Measurements from ENCODE around the gene ITPK1. TPM values are rescaled to one million over a fixed set of nuclear protein-coding genes. Genes with fewer than 3 reads are reported as not detected.

Gene ITPK1
- total RNA-seq, 1 donor from 2014 or later = 30.5 TPM

DNA sequence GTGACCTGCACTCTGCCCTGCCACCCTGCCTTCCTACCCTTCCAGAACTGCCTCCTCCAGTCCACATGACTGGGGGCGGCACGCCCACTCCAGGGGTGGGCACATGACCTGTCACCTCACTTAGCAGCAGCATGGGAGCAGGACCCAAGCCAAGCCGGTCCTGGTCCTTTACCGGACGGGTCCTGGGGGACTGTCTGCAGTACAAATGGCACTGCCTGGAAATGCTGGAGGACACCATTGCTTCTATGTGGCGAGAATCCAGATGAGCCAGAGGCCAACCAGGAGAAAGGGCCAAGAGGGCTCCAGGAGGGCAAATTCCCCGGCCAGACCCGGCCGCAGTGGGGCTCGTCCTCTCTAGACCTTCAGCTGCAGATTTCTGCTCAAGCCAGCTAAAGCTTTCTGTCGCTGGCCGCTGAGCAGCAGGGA, 33.1 kb downstream of the ITPK1 start:
- no peak overlapping the region for H3K4me3 Mint-ChIP-seq
- H3K4me1 Mint-ChIP-seq = peaks cover 25% of the 10 kb centered on the region
- H3K9me3 Mint-ChIP-seq = no peaks in the 10 kb centered on the region
- H3K27ac Mint-ChIP-seq = no peak overlapping the region
- TF ChIP-seq, protein P1, sequence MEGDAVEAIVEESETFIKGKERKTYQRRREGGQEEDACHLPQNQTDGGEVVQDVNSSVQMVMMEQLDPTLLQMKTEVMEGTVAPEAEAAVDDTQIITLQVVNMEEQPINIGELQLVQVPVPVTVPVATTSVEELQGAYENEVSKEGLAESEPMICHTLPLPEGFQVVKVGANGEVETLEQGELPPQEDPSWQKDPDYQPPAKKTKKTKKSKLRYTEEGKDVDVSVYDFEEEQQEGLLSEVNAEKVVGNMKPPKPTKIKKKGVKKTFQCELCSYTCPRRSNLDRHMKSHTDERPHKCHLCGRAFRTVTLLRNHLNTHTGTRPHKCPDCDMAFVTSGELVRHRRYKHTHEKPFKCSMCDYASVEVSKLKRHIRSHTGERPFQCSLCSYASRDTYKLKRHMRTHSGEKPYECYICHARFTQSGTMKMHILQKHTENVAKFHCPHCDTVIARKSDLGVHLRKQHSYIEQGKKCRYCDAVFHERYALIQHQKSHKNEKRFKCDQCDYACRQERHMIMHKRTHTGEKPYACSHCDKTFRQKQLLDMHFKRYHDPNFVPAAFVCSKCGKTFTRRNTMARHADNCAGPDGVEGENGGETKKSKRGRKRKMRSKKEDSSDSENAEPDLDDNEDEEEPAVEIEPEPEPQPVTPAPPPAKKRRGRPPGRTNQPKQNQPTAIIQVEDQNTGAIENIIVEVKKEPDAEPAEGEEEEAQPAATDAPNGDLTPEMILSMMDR (IDR thresholded peaks at IDR 0.05; ENCODE audit: unreplicated experiment) = no peak
- H3K36me3 Mint-ChIP-seq = no peaks in the 10 kb centered on the region
- H3K27me3 Mint-ChIP-seq (ENCODE audit: low read depth) = no peaks in the 10 kb centered on the region
- no peak for DNase-seq (ENCODE audit: low spot score in 2 of 2, unreplicated experiment in 2 of 2)

DNA sequence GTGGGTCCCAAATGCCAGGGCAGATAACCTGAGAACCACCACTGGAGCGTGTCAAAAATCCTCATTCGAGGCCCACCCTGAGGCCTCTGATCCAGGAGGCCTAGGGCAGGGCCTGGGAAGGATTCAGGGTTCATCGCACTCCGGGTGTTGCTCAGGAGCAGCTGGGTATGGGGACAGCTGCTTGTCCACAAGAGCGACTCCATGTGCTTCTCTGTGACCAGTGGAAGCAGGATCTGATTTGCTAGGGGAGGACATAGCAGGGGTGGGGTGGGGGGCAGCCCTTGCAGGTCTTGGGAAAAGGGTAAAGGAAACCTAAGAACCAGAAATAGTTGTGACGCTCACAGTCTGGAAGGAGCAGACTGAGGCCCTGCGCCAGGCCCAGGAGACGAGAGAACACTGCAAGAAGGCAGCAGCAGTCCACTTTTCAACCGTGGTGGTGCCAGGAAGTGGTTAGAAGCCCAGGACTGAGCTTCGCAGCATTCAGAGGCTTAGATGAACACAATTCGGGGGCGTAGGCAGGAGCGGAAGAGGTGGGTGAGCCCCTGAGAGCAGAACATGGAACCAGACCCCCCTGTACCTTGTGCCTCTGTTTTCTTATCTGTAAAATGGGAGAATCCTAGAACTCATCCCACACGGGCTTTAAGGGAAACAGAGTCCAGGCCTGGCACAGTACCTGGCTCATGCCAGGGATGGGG, 33.7 kb downstream of the ITPK1 start:
- H3K27me3 Mint-ChIP-seq (ENCODE audit: low read depth) = no peaks in the 10 kb centered on the region
- TF ChIP-seq, protein P1 (IDR thresholded peaks at IDR 0.05; ENCODE audit: unreplicated experiment) = no peak
- H3K27ac Mint-ChIP-seq = no peak overlapping the region

DNA sequence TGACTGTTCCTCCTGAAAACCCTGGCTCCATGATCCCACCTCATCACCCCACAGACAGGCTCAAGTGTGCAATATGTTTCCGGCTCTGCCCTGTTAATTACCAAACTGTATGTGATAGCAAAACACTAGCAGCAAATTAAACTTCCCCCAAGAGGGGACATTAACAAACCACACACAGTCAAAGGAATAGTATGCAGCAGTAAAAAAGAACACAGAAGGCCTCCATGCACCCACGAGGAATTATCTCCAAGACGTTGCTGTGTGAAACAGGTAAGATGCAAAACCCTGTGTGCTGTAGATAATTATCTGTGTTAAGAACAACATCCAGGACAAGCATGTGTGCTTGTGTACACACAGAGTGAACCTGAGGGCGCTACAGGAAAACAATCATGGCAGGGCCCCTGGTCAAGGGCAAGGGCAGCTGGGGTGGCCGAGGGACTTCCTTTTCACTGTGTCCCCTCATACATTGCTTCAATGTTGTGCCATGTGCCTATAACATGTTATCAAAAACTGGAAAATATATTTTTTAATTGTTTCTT, 35.8 kb downstream of the ITPK1 start:
- Mint-ChIP-seq H3K9me3 (no peaks in the 10 kb centered on the region), H3K36me3 (no peaks in the 10 kb centered on the region), H3K4me1 (peaks cover 8% of the 10 kb centered on the region), H3K4me3 (no peak overlapping the region), H3K27me3 (ENCODE audit: low read depth) (no peaks in the 10 kb centered on the region), H3K27ac (no peak overlapping the region)
- TF ChIP-seq, protein P1 (IDR thresholded peaks at IDR 0.05; ENCODE audit: unreplicated experiment) = no peak
- no peak for DNase-seq (ENCODE audit: low spot score in 2 of 2, unreplicated experiment in 2 of 2)

More for the DNA sequence above, 33.7 kb downstream of the ITPK1 start:
- H3K36me3 Mint-ChIP-seq = no peaks in the 10 kb centered on the region
- no peak overlapping the region for H3K4me3 Mint-ChIP-seq
- H3K4me1 Mint-ChIP-seq = peaks cover 24% of the 10 kb centered on the region
- no peaks in the 10 kb centered on the region for H3K9me3 Mint-ChIP-seq
- DNase-seq (ENCODE audit: low spot score in 2 of 2, unreplicated experiment in 2 of 2) = no peak

DNA sequence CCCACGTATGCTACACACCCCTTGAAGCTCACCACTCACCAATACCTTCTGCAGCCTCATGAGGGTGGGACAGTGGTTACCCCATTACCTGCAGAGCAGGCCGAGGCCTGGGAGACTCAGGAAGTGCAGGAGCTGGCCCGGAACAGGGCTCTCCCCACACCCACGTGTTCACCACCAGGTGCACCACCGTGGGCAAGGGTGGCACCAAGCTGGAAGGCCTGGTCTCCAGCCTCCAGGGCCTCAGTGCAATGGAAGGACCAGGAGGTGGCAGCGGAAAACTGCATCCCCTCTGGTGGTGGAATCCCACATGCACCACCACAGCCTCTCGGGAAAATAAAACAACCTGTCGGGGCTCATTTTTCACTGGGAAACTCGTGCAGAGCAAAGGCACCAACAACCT, 36.4 kb downstream of the ITPK1 start:
- no peaks in the 10 kb centered on the region for H3K27me3 Mint-ChIP-seq (ENCODE audit: low read depth)
- peaks cover 8% of the 10 kb centered on the region for H3K4me1 Mint-ChIP-seq
- DNase-seq (ENCODE audit: low spot score in 2 of 2, unreplicated experiment in 2 of 2) = no peak
- H3K9me3 Mint-ChIP-seq = no peaks in the 10 kb centered on the region
- TF ChIP-seq, protein P1 (IDR thresholded peaks at IDR 0.05; ENCODE audit: unreplicated experiment) = no peak
- peak overlapping the region; percentile 10 for H3K27ac Mint-ChIP-seq
- H3K36me3 Mint-ChIP-seq = no peaks in the 10 kb centered on the region
- H3K4me3 Mint-ChIP-seq = no peak overlapping the region

DNA sequence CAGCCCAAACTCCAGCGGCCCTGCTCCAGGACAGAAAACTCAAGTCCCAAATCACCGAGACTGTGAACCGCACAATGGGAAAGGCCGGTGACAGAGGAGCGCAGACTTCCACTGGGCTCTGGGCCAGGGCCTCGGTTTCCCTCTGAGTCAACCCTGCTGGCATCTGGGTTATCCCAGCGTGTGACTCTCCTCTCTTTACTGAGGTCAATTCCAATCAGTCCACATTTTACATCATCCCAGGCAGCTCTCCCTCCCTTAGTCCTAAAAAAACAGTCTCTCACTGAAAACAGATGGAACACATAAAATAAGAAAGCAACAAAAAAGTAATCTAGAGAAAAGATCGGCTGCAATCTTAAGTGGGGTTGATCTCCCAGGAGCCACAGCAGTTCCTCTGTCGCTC, 36.9 kb downstream of the ITPK1 start:
- no peak for DNase-seq (ENCODE audit: low spot score in 2 of 2, unreplicated experiment in 2 of 2)
- Mint-ChIP-seq H3K27me3 (ENCODE audit: low read depth) (no peaks in the 10 kb centered on the region), H3K36me3 (no peaks in the 10 kb centered on the region), H3K9me3 (no peaks in the 10 kb centered on the region), H3K4me3 (no peak overlapping the region), H3K4me1 (peaks cover 13% of the 10 kb centered on the region), H3K27ac (peak overlapping the region; percentile 10)
- TF ChIP-seq, protein P1 (IDR thresholded peaks at IDR 0.05; ENCODE audit: unreplicated experiment) = no peak

Data from mesothelial cell of epicardium (in vitro differentiated cells).